GM12878 (cell line): ENCODE measurements around the gene NDOR1. TPM values are rescaled to one million over a fixed set of nuclear protein-coding genes. Genes with fewer than 3 reads are reported as not detected.

Experiments used
- ATAC-seq: fragments of 200-7000 bp; cut with Tn5 transposase; 3 replicates; pipeline ENCODE4 v1.9.1; 2020; ENCODE audit warnings: mild to moderate bottlenecking, moderate library complexity
- BruUV-seq: library from RNA; stranded (reverse); fragments of 400-500 nt; replicated peaks from 2 replicates; lab custom pipeline; 2021; lab: Mats Ljungman, UMichigan
- CTCF ChIA-PET: fragments of 300-600 bp; sonication (Branson Sonifier 250); formaldehyde crosslinking; extraction: SDS; loops from one replicate; lab custom pipeline; 2021; ENCODE audit warnings: inconsistent platforms; lab: Yijun Ruan, JAX
- POLR2A ChIA-PET: fragments of 350-600 bp; formaldehyde crosslinking; extraction: SDS; loops from one replicate; lab custom pipeline; 2021; ENCODE audit warnings: inconsistent platforms; lab: Charles Lee
- RAD21 ChIA-PET: fragments of 300-600 bp; sonication (Branson Sonifier 250); formaldehyde crosslinking; loops from one replicate; lab custom pipeline; 2023; ENCODE audit warnings: antibody characterized with exemption; ENCODE audit not compliant: unreplicated experiment; lab: Charles Lee
- SMC1A ChIA-PET: fragments of 300-600 bp; sonication (Branson Sonifier 250); formaldehyde crosslinking; loops from one replicate; lab custom pipeline; 2023; ENCODE audit not compliant: unreplicated experiment, uncharacterized antibody; lab: Charles Lee
- DNase-seq: peaks from one replicate; pipeline ENCODE4 v3.0.0-alpha.2; 2011; ENCODE audit warnings: low read depth, low spot score
- FAIRE-seq: peaks from 3 replicates; lab custom pipeline; 2011; peaks lifted over from hg19 to GRCh38; lab: Jason Lieb, UNC
- H2AFZ ChIP-seq: 2 replicates; pipeline ENCODE4 v1.6.0; 2011; ENCODE audit warnings: low read depth, low read length, control low read depth; ENCODE audit not compliant: control insufficient read depth
- H3K27ac ChIP-seq: 2 replicates; pipeline ENCODE4 v1.5.1; 2011; ENCODE audit warnings: control low read depth; ENCODE audit not compliant: control insufficient read depth, insufficient read depth
- H3K27me3 ChIP-seq, 2 experiments: replicated peaks in 1 of 2; 2 replicates each; pipeline versions ENCODE4 v1.6.0 to v1.6.1; 2011; ENCODE audit warnings: low read length in 1 of 2; ENCODE audit not compliant: control insufficient read depth in 2 of 2, insufficient read depth in 2 of 2
- H3K36me3 ChIP-seq, 2 experiments: 2 replicates each; pipeline ENCODE4 v1.5.1; 2011; ENCODE audit warnings: low read length in 1 of 2; ENCODE audit not compliant: control insufficient read depth in 2 of 2, insufficient read depth in 2 of 2
- H3K4me1 ChIP-seq: 2 replicates; pipeline ENCODE4 v1.6.1; 2011; ENCODE audit warnings: mild to moderate bottlenecking, low read length, moderate library complexity, mixed read lengths; ENCODE audit not compliant: control insufficient read depth, insufficient read depth
- H3K4me2 ChIP-seq: 2 replicates; pipeline ENCODE4 v1.6.0; 2011; ENCODE audit warnings: control low read depth; ENCODE audit not compliant: control insufficient read depth, insufficient read depth
- H3K4me3 ChIP-seq: fragments of 200-600 bp; sonication (generic); 2 replicates; pipeline ENCODE4 v1.5.1; 2016
- H3K79me2 ChIP-seq: 2 replicates; pipeline ENCODE4 v1.6.0; 2011; ENCODE audit warnings: low read length; ENCODE audit not compliant: control insufficient read depth, insufficient read depth
- H3K9ac ChIP-seq: 2 replicates; pipeline ENCODE4 v1.8.0; 2011; ENCODE audit warnings: low read length, control low read depth, mixed read lengths; ENCODE audit not compliant: control insufficient read depth, insufficient read depth
- H3K9me3 ChIP-seq: replicated peaks from 3 replicates; pipeline ENCODE4 v1.5.1; 2011; ENCODE audit warnings: mild to moderate bottlenecking, low read length; ENCODE audit not compliant: control insufficient read depth, insufficient read depth
- H4K20me1 ChIP-seq: 2 replicates; pipeline ENCODE4 v1.6.0; 2011; ENCODE audit not compliant: control insufficient read depth, insufficient read depth
- BHLHE40 ChIP-seq, 2 experiments: fragments of 450-650 bp in 1 of 2; IDR thresholded peaks; 2 replicates each; pipeline ENCODE4 v1.6.1; 2011 to 2017; ENCODE audit warnings: low read depth in 2 of 2, borderline replicate concordance in 1 of 2, improper control_type of control experiment in 1 of 2, low read length in 1 of 2, mild to moderate bottlenecking in 1 of 2
- CHD4 ChIP-seq: fragments of 200-600 bp; sonication (generic); IDR thresholded peaks from 2 replicates; pipeline ENCODE4 v1.6.1; 2016; ENCODE audit warnings: mild to moderate bottlenecking
- EP300 ChIP-seq, 2 experiments: fragments of 150-350 bp in 1 of 2; IDR thresholded peaks; 2 replicates each; pipeline ENCODE4 v1.6.1; 2011 to 2012; ENCODE audit warnings: low read depth in 2 of 2, low read length in 2 of 2, borderline replicate concordance in 1 of 2, improper control_type of control experiment in 1 of 2, inconsistent platforms in 1 of 2; ENCODE audit not compliant: control insufficient read depth in 1 of 2
- ESRRA ChIP-seq: IDR thresholded peaks from 2 replicates; pipeline ENCODE4 v1.6.1; 2012; ENCODE audit warnings: mild to moderate bottlenecking, low read length, improper control_type of control experiment
- FOXM1 ChIP-seq: IDR thresholded peaks from 2 replicates; pipeline ENCODE4 v1.6.1; 2012; ENCODE audit warnings: low read depth, mild to moderate bottlenecking, inconsistent platforms, low read length, moderate library complexity
- GABPA ChIP-seq: IDR thresholded peaks from 2 replicates; pipeline ENCODE4 v1.6.1; 2014; ENCODE audit warnings: antibody characterized with exemption, low read depth, mild to moderate bottlenecking, inconsistent platforms
- MTA2 ChIP-seq: fragments of 450-650 bp; IDR thresholded peaks from 2 replicates; pipeline ENCODE4 v1.6.1; 2016; ENCODE audit warnings: low read depth, mild to moderate bottlenecking, moderate library complexity
- MYB ChIP-seq: fragments of 150-350 bp; IDR thresholded peaks from 2 replicates; pipeline ENCODE4 v1.6.1; 2014; ENCODE audit warnings: mild to moderate bottlenecking, low read depth, low read length, borderline replicate concordance
- NBN ChIP-seq: fragments of 450-650 bp; IDR thresholded peaks from 2 replicates; pipeline ENCODE4 v1.6.1; 2016
- RFX5 ChIP-seq: IDR thresholded peaks from 2 replicates; pipeline ENCODE4 v1.6.1; 2011; ENCODE audit warnings: low read depth, low read length, improper control_type of control experiment
- SMARCA5 ChIP-seq: fragments of 450-650 bp; IDR thresholded peaks from 2 replicates; pipeline ENCODE4 v1.6.1; 2017; ENCODE audit warnings: mild to moderate bottlenecking
- TCF3 ChIP-seq: IDR thresholded peaks from 2 replicates; pipeline ENCODE4 v1.6.1; 2012; ENCODE audit warnings: low read depth, mild to moderate bottlenecking, low read length, borderline replicate concordance; ENCODE audit not compliant: insufficient read depth
- ZNF384 ChIP-seq: IDR thresholded peaks from 2 replicates; pipeline ENCODE4 v1.6.1; 2012; ENCODE audit warnings: low read depth, mild to moderate bottlenecking, low read length, improper control_type of control experiment, borderline replicate concordance
- WGBS: methylation state at CpG from one replicate; pipeline ENCODE4 v1.1.6; 2016; ENCODE audit warnings: low lambda C conversion rate; ENCODE audit not compliant: insufficient replicate concordance, insufficient coverage; ENCODE audit errors: missing lambda C conversion rate; 5-methylcytosine and 5-hydroxymethylcytosine counted together
- in situ Hi-C: fragments of 300-500 bp; cut with MboI; formaldehyde crosslinking; loops from 9 replicates; pipeline ENCODE4 v1.14.3; 2018; ENCODE audit warnings: mixed read lengths
- intact Hi-C: fragments of 100-400 bp; cut with micrococcal nuclease; formaldehyde crosslinking; loops from one replicate; pipeline ENCODE4 v1.14.2; 2022; ENCODE audit not compliant: unreplicated experiment
- polyA plus RNA-seq, 11 experiments: library from polyadenylated mRNA; depleted of rRNA in 4 of 11; unstranded in 6 of 11; stranded (reverse) in 5 of 11; fragments of >200 nt; fragmentation: Nextera tagmentation in 4 of 11; fragmentation: Illumina TruSeq in 1 of 11; extraction: Ambion mirVana in 4 of 11; extraction: Trizol in 1 of 11; gene quantifications; 1 replicate in 1 of 11; 2 replicates in 10 of 11; pipeline versions ENCODE4 v1.2.1 to v1.2.3, GENCODE V29; 2011 to 2016; ENCODE audit warnings: inconsistent platforms in 2 of 11, missing spikeins in 2 of 11, low read depth in 1 of 11
- total RNA-seq, 4 experiments: library from RNA; depleted of rRNA in 3 of 4; stranded (reverse); fragments of >200 nt in 3 of 4; fragmentation: Illumina TruSeq in 1 of 4; extraction: Trizol in 1 of 4; gene quantifications; 2 replicates each; pipeline versions ENCODE4 v1.2.1 to v1.2.3, GENCODE V29; 2013 to 2021
- TF ChIP-seq, protein P1 (sequence below): fragments of 450-650 bp; IDR thresholded peaks from 2 replicates; pipeline ENCODE4 v1.6.1; 2017; ENCODE audit warnings: antibody characterized with exemption, mild to moderate bottlenecking, moderate library complexity

Gene NDOR1
- total and polyA plus RNA-seq, 10 of the 15 experiments (the other 5 are each of a cell fraction or from before 2014, with no cell fraction given) = 0.04 to 32.9 (median 11.1) TPM

DNA sequence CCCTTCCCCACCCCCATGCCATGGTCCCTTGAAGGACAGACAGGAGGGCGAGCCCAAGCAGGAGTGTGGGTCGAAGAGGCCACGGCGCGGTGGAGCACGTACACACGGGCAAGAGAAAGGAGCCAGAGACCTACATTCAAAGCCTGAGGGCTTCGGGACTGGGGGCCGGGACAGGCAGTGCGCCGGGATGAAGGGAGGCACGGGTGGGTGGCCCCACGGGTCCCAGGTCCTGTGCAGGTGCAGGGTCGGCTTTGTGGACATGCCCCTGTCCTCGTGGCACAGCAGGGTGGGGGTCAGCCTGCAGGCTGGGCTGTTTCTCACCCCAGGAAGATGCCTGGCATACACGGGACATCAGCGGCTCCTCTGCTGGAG is 45.5 kb upstream of the NDOR1 start:
- no peaks in the 10 kb centered on the region for H4K20me1 ChIP-seq
- in situ Hi-C loops (no loop called here), intact Hi-C loops (no loop called here)
- H3K4me1 ChIP-seq = peaks cover 28% of the 10 kb centered on the region
- no peak overlapping the region for H3K4me3 ChIP-seq
- no peaks in the 10 kb centered on the region for H3K36me3 ChIP-seq
- POLR2A ChIA-PET = interaction anchor here (1.1 to 3.7 kb wide), 3 partner anchors 9 to 30 kb away, joined by 4 to 37 read pairs (median 10); partner anchors contain the start of gene LRRC26
- RAD21 ChIA-PET = interaction anchor here (0.5 to 1.2 kb wide), 2 partner anchors 9 to 32 kb away, joined by 3 to 11 read pairs; no protein-coding TSS in a partner anchor
- CTCF ChIA-PET = no interaction called here
- ATAC-seq (no peak), DNase-seq (no peak)
- H3K79me2 ChIP-seq = no peaks in the 10 kb centered on the region
- H3K9me3 ChIP-seq = no peaks in the 10 kb centered on the region; the same call in 2 of the 3 replicates
- H3K9ac ChIP-seq = no peak overlapping the region
- TF ChIP-seq RFX5 = no peak
- TF ChIP-seq MYB = no peak
- TF ChIP-seq SMARCA5 = no peak
- no peak for TF ChIP-seq BHLHE40 (IDR thresholded peaks at IDR 0.05; ENCODE audit: borderline replicate concordance in 1 of 2, low read depth in 2 of 2, low read length in 1 of 2)
- TF ChIP-seq MTA2 = no peak
- no peak for TF ChIP-seq CHD4
- no peak for TF ChIP-seq FOXM1
- TF ChIP-seq NBN = no peak
- no peak for TF ChIP-seq EP300 (IDR thresholded peaks at IDR 0.05; ENCODE audit: borderline replicate concordance in 1 of 2, control insufficient read depth in 1 of 2, low read depth in 2 of 2, low read length in 2 of 2)
- TF ChIP-seq ESRRA = no peak
- no peak for TF ChIP-seq TCF3
- no peak for TF ChIP-seq ZNF384
- no peak for TF ChIP-seq GABPA
- TF ChIP-seq, protein P1, sequence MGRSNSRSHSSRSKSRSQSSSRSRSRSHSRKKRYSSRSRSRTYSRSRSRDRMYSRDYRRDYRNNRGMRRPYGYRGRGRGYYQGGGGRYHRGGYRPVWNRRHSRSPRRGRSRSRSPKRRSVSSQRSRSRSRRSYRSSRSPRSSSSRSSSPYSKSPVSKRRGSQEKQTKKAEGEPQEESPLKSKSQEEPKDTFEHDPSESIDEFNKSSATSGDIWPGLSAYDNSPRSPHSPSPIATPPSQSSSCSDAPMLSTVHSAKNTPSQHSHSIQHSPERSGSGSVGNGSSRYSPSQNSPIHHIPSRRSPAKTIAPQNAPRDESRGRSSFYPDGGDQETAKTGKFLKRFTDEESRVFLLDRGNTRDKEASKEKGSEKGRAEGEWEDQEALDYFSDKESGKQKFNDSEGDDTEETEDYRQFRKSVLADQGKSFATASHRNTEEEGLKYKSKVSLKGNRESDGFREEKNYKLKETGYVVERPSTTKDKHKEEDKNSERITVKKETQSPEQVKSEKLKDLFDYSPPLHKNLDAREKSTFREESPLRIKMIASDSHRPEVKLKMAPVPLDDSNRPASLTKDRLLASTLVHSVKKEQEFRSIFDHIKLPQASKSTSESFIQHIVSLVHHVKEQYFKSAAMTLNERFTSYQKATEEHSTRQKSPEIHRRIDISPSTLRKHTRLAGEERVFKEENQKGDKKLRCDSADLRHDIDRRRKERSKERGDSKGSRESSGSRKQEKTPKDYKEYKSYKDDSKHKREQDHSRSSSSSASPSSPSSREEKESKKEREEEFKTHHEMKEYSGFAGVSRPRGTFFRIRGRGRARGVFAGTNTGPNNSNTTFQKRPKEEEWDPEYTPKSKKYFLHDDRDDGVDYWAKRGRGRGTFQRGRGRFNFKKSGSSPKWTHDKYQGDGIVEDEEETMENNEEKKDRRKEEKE = no peak
- TF ChIP-seq, all 136 proteins: peak for 0
- FAIRE-seq = no peak
- SMC1A ChIA-PET = no interaction called here
- H3K27ac ChIP-seq = no peak overlapping the region
- H3K27me3 ChIP-seq = no peaks in the 10 kb centered on the region
- no peak overlapping the region for H2AFZ ChIP-seq
- no peak overlapping the region; the same call in 1 of the 2 replicates for H3K4me2 ChIP-seq
- no TSS peak for BruUV-seq
- WGBS = 46% methylated on average over 15 of the region's 17 CpGs
